ENCODE measurements around the gene NEBL.

NEBL gene

DNA sequence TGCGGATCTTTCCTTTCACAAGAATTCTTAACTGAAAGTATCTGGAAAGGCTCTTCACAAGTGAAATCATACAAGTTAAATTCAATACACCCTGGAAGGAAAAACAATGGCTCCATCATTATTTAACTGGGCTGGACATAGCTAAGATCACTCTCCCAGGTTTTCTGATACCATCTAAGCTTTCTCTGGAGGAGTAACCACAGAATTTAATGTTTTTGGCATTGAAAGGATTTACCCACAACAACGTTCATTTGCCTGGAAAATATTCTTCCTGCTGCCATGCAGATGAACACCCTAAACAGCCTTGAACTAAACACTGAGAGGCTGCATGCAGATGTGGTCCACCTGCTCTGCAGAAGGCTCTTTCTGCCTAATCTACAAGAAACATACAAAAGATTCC is 4.3 kb downstream of the NEBL start:
- Mint-ChIP-seq H3K9me3 (no peaks in the 10 kb centered on the region), H3K36me3 (ENCODE audit: low read depth) (no peaks in the 10 kb centered on the region)

DNA sequence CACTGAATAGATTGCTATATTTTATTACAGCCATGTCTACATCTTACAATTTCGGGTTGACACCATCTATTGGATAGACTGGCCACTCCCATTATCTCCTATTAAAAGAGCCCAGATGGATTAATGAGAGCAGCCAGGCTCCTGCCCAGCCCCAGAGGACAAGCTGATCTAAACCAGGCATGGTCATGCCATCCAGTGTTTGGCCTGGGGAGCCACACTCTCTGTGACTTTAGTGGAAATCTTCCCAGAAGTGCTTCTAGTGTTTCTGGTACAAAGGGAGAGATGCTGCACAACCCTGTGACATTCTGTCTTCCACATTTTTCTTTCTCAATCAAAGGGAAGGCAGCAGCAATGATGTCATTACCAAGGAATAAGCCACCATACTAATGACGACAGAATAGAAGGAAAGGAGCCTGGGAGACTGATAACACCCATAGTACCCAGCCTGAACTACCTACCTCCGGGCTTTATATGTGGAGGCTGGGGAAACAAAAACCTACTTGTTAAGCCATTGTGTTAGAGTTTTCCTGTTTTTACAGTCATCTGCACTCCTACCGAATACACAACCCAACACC is 5.0 kb downstream of the NEBL start:
- Mint-ChIP-seq H3K27ac (no peak overlapping the region), H3K4me1 (peaks cover 34% of the 10 kb centered on the region), H3K9me3 (no peaks in the 10 kb centered on the region), H3K27me3 (ENCODE audit: low read depth, poor library complexity) (peaks cover 7% of the 10 kb centered on the region), H3K4me3 (no peak overlapping the region), H3K36me3 (ENCODE audit: low read depth) (no peaks in the 10 kb centered on the region)
- TF ChIP-seq, protein P1, sequence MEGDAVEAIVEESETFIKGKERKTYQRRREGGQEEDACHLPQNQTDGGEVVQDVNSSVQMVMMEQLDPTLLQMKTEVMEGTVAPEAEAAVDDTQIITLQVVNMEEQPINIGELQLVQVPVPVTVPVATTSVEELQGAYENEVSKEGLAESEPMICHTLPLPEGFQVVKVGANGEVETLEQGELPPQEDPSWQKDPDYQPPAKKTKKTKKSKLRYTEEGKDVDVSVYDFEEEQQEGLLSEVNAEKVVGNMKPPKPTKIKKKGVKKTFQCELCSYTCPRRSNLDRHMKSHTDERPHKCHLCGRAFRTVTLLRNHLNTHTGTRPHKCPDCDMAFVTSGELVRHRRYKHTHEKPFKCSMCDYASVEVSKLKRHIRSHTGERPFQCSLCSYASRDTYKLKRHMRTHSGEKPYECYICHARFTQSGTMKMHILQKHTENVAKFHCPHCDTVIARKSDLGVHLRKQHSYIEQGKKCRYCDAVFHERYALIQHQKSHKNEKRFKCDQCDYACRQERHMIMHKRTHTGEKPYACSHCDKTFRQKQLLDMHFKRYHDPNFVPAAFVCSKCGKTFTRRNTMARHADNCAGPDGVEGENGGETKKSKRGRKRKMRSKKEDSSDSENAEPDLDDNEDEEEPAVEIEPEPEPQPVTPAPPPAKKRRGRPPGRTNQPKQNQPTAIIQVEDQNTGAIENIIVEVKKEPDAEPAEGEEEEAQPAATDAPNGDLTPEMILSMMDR (IDR thresholded peaks at IDR 0.05): no peak
- DNase-seq: no peak

More for the DNA sequence above, 4.3 kb downstream of the NEBL start:
- TF ChIP-seq, protein P1 (IDR thresholded peaks at IDR 0.05): no peak
- no peak for DNase-seq
- Mint-ChIP-seq H3K27ac (no peak overlapping the region), H3K4me1 (peaks cover 34% of the 10 kb centered on the region), H3K27me3 (ENCODE audit: low read depth, poor library complexity) (peaks cover 7% of the 10 kb centered on the region), H3K4me3 (no peak overlapping the region)

DNA sequence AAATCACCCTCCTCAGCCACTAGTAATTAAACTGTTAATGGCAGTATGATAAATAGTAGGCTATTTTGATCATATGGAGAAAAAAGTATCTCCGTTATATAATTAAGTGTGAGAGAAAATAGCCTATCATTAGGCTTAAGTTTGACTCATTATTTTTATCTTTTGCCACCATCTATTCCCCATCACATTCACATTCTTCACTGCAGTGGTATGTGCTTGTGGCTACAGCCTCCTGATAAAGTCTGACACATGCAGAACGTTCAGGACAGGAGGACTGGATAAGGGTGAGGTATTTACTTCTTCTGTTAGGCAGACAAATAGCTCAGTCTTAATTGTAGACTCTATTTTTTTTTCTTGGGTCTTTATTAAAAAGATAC is 5.8 kb downstream of the NEBL start:
- TF ChIP-seq, protein P1 (IDR thresholded peaks at IDR 0.05): no peak
- Mint-ChIP-seq H3K4me3 (no peak overlapping the region), H3K27me3 (ENCODE audit: low read depth, poor library complexity) (peaks cover 7% of the 10 kb centered on the region), H3K4me1 (peaks cover 34% of the 10 kb centered on the region), H3K9me3 (no peaks in the 10 kb centered on the region), H3K27ac (peak overlapping the region; percentile 57), H3K36me3 (ENCODE audit: low read depth) (no peaks in the 10 kb centered on the region)
- no peak for DNase-seq

DNA sequence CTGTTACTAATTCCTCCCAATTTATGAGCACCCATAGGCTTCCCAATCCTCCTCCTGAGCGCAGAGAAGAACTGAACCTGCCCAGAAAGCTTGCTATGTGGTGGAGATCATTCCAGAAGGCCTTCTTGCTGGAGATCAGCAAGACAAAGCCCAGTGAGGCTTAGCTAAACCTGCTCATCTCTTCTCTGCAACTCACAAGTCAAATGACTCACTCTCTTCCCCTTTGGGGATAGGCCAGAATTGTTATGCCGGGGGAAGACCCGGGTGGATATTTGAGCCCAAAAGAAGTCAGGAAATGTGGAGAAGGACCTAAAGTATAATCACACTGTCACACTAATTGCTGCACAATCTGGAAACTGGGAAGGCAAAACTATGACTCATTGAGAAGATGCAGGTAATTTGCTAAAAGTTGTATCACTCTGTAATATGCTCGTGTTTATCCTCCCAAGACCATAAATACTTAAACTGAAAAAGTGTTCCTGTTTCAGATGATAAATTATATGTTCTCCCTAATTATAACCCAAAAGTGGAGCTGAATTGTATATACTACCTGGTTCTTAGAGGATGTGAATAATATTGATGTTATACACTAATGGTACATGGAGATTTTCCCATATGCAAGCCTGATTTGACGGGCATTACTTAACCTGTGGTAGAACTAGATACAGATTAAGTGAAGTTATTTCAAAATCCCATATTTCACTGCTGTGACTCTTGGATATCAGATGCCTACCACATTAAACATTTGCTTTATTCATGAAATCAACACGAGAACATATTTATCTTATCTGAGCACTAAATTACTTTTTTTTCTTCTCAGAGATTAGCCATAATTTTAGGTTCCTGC is 6.4 kb downstream of the NEBL start:
- TF ChIP-seq, protein P1 (IDR thresholded peaks at IDR 0.05): no peak

DNA sequence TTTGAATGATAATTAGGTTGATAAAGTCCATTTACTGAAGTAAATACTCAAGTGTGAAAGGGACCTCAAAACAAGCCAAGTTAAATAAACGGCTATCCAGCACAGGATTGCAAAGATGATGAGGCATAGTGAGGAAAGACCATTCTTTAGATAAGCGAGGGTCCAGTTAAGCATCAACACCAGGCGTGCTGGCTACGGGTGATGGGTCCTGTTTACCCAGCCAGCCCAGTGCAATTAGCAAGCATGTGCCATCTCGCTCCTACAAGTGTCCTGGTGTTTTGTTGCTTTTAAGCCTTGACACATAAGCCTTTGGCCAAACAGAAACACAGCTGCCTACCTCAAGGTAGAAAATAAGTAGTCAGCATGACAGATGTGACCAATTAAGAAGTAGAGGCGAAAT is 7.1 kb downstream of the NEBL start:
- no peaks in the 10 kb centered on the region for H3K9me3 Mint-ChIP-seq
- H3K4me1 Mint-ChIP-seq: peaks cover 41% of the 10 kb centered on the region
- no peak for DNase-seq
- TF ChIP-seq, protein P1 (IDR thresholded peaks at IDR 0.05): no peak
- no peak overlapping the region for H3K27ac Mint-ChIP-seq
- H3K36me3 Mint-ChIP-seq (ENCODE audit: low read depth): no peaks in the 10 kb centered on the region
- H3K27me3 Mint-ChIP-seq (ENCODE audit: low read depth, poor library complexity): peaks cover 7% of the 10 kb centered on the region
- H3K4me3 Mint-ChIP-seq: no peak overlapping the region

More for the DNA sequence above, 6.4 kb downstream of the NEBL start:
- Mint-ChIP-seq H3K4me3 (no peak overlapping the region), H3K9me3 (no peaks in the 10 kb centered on the region), H3K27ac (no peak overlapping the region), H3K36me3 (ENCODE audit: low read depth) (no peaks in the 10 kb centered on the region), H3K4me1 (peaks cover 35% of the 10 kb centered on the region), H3K27me3 (ENCODE audit: low read depth, poor library complexity) (peaks cover 7% of the 10 kb centered on the region)
- no peak for DNase-seq

Data from nephron progenitor cell (in vitro differentiated cells).